ENCODE data around the gene TOMM7.
"Not testable (repeated sequence)": the region's sequence is repeated elsewhere in the genome, so short reads cannot be mapped to it uniquely, and the experiment has no call there.

The TOMM7 gene

GRCh38 chr7:22781230-22781711 lies 41.4 kb downstream of the TOMM7 start:
- no peak for DNase-seq (ENCODE audit: insufficient read length, low spot score)
- TF ChIP-seq POLR2AphosphoS5 (IDR thresholded peaks at IDR 0.05; ENCODE audit: low read depth, low read length) (no peak), TAF1 (IDR thresholded peaks at IDR 0.05; ENCODE audit: low read depth, low read length) (no peak), PAX5 (IDR thresholded peaks at IDR 0.05; ENCODE audit: insufficient read depth, low read length, severe bottlenecking) (no peak), POU2F2 (IDR thresholded peaks at IDR 0.05; ENCODE audit: low read depth, low read length) (no peak), SPI1 (IDR thresholded peaks at IDR 0.05; ENCODE audit: low read depth, low read length) (no peak), POLR2A (IDR thresholded peaks at IDR 0.05; ENCODE audit: low read depth, low read length) (no peak)
- FAIRE-seq, result no peak

DNA sequence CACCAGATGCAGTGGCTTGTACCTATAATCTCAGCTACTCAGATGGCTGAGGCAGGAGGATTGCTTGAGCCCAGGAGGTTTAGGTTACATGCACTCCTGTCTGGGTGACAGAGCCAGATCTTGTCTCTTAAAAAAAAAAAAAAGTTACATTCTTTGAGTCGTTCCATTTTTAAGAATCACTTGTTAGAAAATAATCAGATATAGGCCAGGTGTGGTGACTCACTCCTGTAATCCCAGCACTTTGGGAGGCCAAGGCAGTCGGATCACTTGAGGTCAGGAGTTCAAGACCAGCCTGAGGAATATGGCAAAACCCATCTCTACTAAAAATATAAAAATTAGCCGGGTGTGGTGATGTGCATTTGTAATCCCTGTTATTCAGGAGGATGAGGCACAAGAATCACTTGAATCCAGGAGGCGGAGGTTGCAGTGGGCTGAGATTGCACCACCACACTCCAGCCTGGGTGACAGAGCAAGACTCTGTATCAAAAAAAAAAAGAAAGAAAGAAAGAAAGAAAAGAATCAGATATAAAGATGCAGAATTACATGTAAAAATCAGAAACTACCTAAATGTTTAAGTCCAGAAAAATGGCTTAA lies 42.8 kb downstream of the TOMM7 start:
- FAIRE-seq; DNase-seq (ENCODE audit: insufficient read length, low spot score): not testable (repeated sequence)

GRCh38 chr7:22776964-22777363 lies 45.7 kb downstream of the TOMM7 start:
- no peak for TF ChIP-seq POLR2AphosphoS5 (IDR thresholded peaks at IDR 0.05; ENCODE audit: low read depth, low read length)
- TF ChIP-seq TAF1 (IDR thresholded peaks at IDR 0.05; ENCODE audit: low read depth, low read length), result no peak
- TF ChIP-seq POLR2A (IDR thresholded peaks at IDR 0.05; ENCODE audit: low read depth, low read length), result no peak
- no peak for TF ChIP-seq SPI1 (IDR thresholded peaks at IDR 0.05; ENCODE audit: low read depth, low read length)
- TF ChIP-seq PAX5 (IDR thresholded peaks at IDR 0.05; ENCODE audit: insufficient read depth, low read length, severe bottlenecking), result no peak
- TF ChIP-seq POU2F2 (IDR thresholded peaks at IDR 0.05; ENCODE audit: low read depth, low read length), result no peak
- FAIRE-seq, result no peak
- no peak for DNase-seq (ENCODE audit: insufficient read length, low spot score)

DNA sequence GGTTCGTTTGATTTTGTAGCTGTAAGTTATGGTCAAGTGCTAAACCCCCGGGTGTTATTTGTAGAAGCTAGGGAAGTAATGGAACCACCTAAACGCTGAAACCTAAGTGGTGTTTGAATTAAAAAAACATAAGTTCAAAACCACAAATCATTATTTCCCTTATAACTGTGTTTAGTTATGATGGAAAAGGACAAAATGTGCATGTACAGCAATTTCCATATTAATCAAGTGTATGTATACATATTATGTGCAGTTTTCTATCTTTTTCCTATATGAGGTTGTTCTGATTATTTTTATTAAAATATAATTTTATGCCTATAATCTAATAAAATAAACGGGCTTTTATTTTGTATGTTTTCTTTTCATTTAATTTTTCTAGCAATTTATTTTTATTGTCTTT lies 49.8 kb downstream of the TOMM7 start:
- TF ChIP-seq SPI1 (IDR thresholded peaks at IDR 0.05; ENCODE audit: low read depth, low read length), result no peak
- TF ChIP-seq POLR2A (IDR thresholded peaks at IDR 0.05; ENCODE audit: low read depth, low read length), result no peak
- TF ChIP-seq TAF1 (IDR thresholded peaks at IDR 0.05; ENCODE audit: low read depth, low read length), result no peak
- TF ChIP-seq POLR2AphosphoS5 (IDR thresholded peaks at IDR 0.05; ENCODE audit: low read depth, low read length), result no peak
- TF ChIP-seq POU2F2 (IDR thresholded peaks at IDR 0.05; ENCODE audit: low read depth, low read length), result no peak
- no peak for TF ChIP-seq PAX5 (IDR thresholded peaks at IDR 0.05; ENCODE audit: insufficient read depth, low read length, severe bottlenecking)
- FAIRE-seq (no peak), DNase-seq (ENCODE audit: insufficient read length, low spot score) (no peak)

- FAIRE-seq (no peak), DNase-seq (ENCODE audit: insufficient read length, low spot score) (no peak)
- TF ChIP-seq SPI1 (IDR thresholded peaks at IDR 0.05; ENCODE audit: low read depth, low read length) (no peak), POLR2A (IDR thresholded peaks at IDR 0.05; ENCODE audit: low read depth, low read length) (no peak), TAF1 (IDR thresholded peaks at IDR 0.05; ENCODE audit: low read depth, low read length) (no peak), POLR2AphosphoS5 (IDR thresholded peaks at IDR 0.05; ENCODE audit: low read depth, low read length) (no peak), POU2F2 (IDR thresholded peaks at IDR 0.05; ENCODE audit: low read depth, low read length) (no peak), PAX5 (IDR thresholded peaks at IDR 0.05; ENCODE audit: insufficient read depth, low read length, severe bottlenecking) (no peak)
These were observed 50.8 kb downstream of the TOMM7 start for GRCh38 chr7:22771872-22772228.

- no peak for TF ChIP-seq SPI1 (IDR thresholded peaks at IDR 0.05; ENCODE audit: low read depth, low read length)
- no peak for TF ChIP-seq POLR2AphosphoS5 (IDR thresholded peaks at IDR 0.05; ENCODE audit: low read depth, low read length)
- no peak for TF ChIP-seq PAX5 (IDR thresholded peaks at IDR 0.05; ENCODE audit: insufficient read depth, low read length, severe bottlenecking)
- no peak for TF ChIP-seq POLR2A (IDR thresholded peaks at IDR 0.05; ENCODE audit: low read depth, low read length)
- no peak for TF ChIP-seq TAF1 (IDR thresholded peaks at IDR 0.05; ENCODE audit: low read depth, low read length)
- TF ChIP-seq POU2F2 (IDR thresholded peaks at IDR 0.05; ENCODE audit: low read depth, low read length), result no peak
- FAIRE-seq, result no peak
These were observed 51.3 kb downstream of the TOMM7 start for GRCh38 chr7:22771194-22771871.

DNA sequence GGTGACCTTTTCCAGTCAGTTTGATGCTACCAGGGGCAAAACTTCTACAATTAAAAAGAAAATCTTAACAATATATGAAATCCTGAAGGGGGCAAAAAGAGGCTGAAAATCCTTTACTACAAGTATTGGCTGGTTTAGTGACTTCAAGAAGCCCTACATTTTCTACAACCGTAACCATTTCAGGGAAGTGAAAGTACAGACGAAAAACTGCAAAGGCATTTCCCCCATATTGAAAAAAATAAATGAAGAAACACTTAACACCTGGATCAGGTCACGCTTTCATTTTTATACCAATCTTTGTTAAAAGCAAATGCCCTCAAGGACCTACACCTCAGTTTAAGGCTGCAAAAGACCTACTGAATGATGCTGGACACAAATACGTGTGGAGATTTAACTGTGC lies 57.0 kb downstream of the TOMM7 start:
- peak; percentile 31 for FAIRE-seq
- peak; percentile 14 for DNase-seq (ENCODE audit: insufficient read length, low spot score)

More at GRCh38 chr7:22771194-22771871, 51.3 kb downstream of the TOMM7 start:
- no peak for DNase-seq (ENCODE audit: insufficient read length, low spot score)

More for the DNA sequence above, 57.0 kb downstream of the TOMM7 start:
- no peak for TF ChIP-seq PAX5 (IDR thresholded peaks at IDR 0.05; ENCODE audit: insufficient read depth, low read length, severe bottlenecking)
- TF ChIP-seq SPI1 (IDR thresholded peaks at IDR 0.05; ENCODE audit: low read depth, low read length), result peak; percentile 94
